H9 (cell line): ENCODE results near the gene FBXO47. TPM values are rescaled to one million over a fixed set of nuclear protein-coding genes. Genes with fewer than 3 reads are reported as not detected.

Experiments used
- DNase-seq: peaks from one replicate; pipeline ENCODE4 v3.0.0-alpha.2; 2017
- H2AFZ ChIP-seq: one replicate; pipeline ENCODE4 v1.6.1; 2013; ENCODE audit warnings: mild to moderate bottlenecking, low read length, control low read depth, moderate library complexity
- H2AK5ac ChIP-seq: 2 replicates; pipeline ENCODE4 v1.6.1; 2013; ENCODE audit warnings: low read length, control low read depth, mixed read lengths; ENCODE audit not compliant: insufficient read length
- H2BK120ac ChIP-seq: one replicate; pipeline ENCODE4 v1.6.1; 2013; ENCODE audit warnings: low read depth, mild to moderate bottlenecking, low read length, control low read depth, inconsistent platforms; ENCODE audit not compliant: poor library complexity, severe bottlenecking
- H2BK12ac ChIP-seq: 2 replicates; pipeline ENCODE4 v1.6.1; 2013; ENCODE audit warnings: low read length, control low read depth, mixed read lengths, low read depth; ENCODE audit not compliant: insufficient read length
- H2BK15ac ChIP-seq: 2 replicates; pipeline ENCODE4 v1.6.1; 2013; ENCODE audit warnings: low read depth, low read length, control low read depth
- H2BK20ac ChIP-seq: one replicate; pipeline ENCODE4 v1.6.1; 2013; ENCODE audit warnings: low read depth, mild to moderate bottlenecking, low read length, control low read depth, inconsistent platforms; ENCODE audit not compliant: poor library complexity, severe bottlenecking
- H2BK5ac ChIP-seq: 2 replicates; pipeline ENCODE4 v1.6.1; 2013; ENCODE audit warnings: low read length, control low read depth, mixed read lengths; ENCODE audit not compliant: insufficient read length
- H3K14ac ChIP-seq: 2 replicates; pipeline ENCODE4 v1.6.1; 2013; ENCODE audit warnings: low read length, control low read depth; ENCODE audit not compliant: insufficient read depth
- H3K18ac ChIP-seq: 2 replicates; pipeline ENCODE4 v1.6.1; 2013; ENCODE audit warnings: low read depth, mild to moderate bottlenecking, mixed read lengths, low read length, control low read depth; ENCODE audit not compliant: insufficient read length
- H3K23ac ChIP-seq: 2 replicates; pipeline ENCODE4 v1.6.1; 2013; ENCODE audit warnings: low read length, control low read depth, mixed read lengths, low read depth; ENCODE audit not compliant: insufficient read length
- H3K23me2 ChIP-seq: 2 replicates; pipeline ENCODE4 v1.6.1; 2013; ENCODE audit warnings: low read depth, mild to moderate bottlenecking, mixed read lengths, low read length, control low read depth; ENCODE audit not compliant: insufficient read length, poor library complexity, severe bottlenecking
- H3K27ac ChIP-seq: 2 replicates; pipeline ENCODE4 v1.5.1; 2013; ENCODE audit warnings: low read length, control low read depth, mixed read lengths, low read depth; ENCODE audit not compliant: insufficient read length
- H3K27me3 ChIP-seq: 2 replicates; pipeline ENCODE4 v1.6.1; 2013; ENCODE audit warnings: low read length, control low read depth, inconsistent platforms; ENCODE audit not compliant: insufficient read depth
- H3K4ac ChIP-seq: 2 replicates; pipeline ENCODE4 v1.6.1; 2013; ENCODE audit warnings: low read depth, mild to moderate bottlenecking, control low read depth, inconsistent platforms, low read length, moderate library complexity
- H3K4me1 ChIP-seq: 2 replicates; pipeline ENCODE4 v1.6.1; 2013; ENCODE audit warnings: low read length, control low read depth, inconsistent platforms; ENCODE audit not compliant: insufficient read depth
- H3K4me2 ChIP-seq: 2 replicates; pipeline ENCODE4 v1.6.1; 2013; ENCODE audit warnings: low read length, control low read depth, mixed read lengths; ENCODE audit not compliant: insufficient read length, insufficient read depth
- H3K56ac ChIP-seq: 2 replicates; pipeline ENCODE4 v1.6.1; 2013; ENCODE audit warnings: low read depth, mild to moderate bottlenecking, mixed read lengths, low read length, control low read depth; ENCODE audit not compliant: insufficient read length
- H3K79me1 ChIP-seq: 2 replicates; pipeline ENCODE4 v1.6.1; 2013; ENCODE audit warnings: low read depth, mild to moderate bottlenecking, moderate library complexity, low read length, control low read depth, inconsistent platforms; ENCODE audit not compliant: insufficient read depth, poor library complexity, severe bottlenecking
- H3K79me2 ChIP-seq: 2 replicates; pipeline ENCODE4 v1.6.1; 2013; ENCODE audit warnings: low read length, control low read depth, inconsistent platforms; ENCODE audit not compliant: insufficient read depth
- H3K9ac ChIP-seq: 2 replicates; pipeline ENCODE4 v1.6.1; 2013; ENCODE audit warnings: low read length, control low read depth, mixed read lengths; ENCODE audit not compliant: insufficient read length; ENCODE audit errors: extremely low read depth
- H3K9me3 ChIP-seq: one replicate; pipeline ENCODE4 v1.6.1; 2013; ENCODE audit warnings: low read depth, low read length, inconsistent platforms; ENCODE audit not compliant: control insufficient read depth
- H3T11ph ChIP-seq: one replicate; pipeline ENCODE4 v1.6.1; 2013; ENCODE audit warnings: mild to moderate bottlenecking, low read length, control low read depth, inconsistent platforms
- H4K20me1 ChIP-seq: one replicate; pipeline ENCODE4 v1.6.1; 2013; ENCODE audit not compliant: control insufficient read depth, insufficient read length, insufficient read depth
- H4K5ac ChIP-seq: 2 replicates; pipeline ENCODE4 v1.6.1; 2013; ENCODE audit warnings: low read depth, mild to moderate bottlenecking, mixed read lengths, low read length, control low read depth; ENCODE audit not compliant: insufficient read length
- H4K8ac ChIP-seq: replicated peaks from 2 replicates; pipeline ENCODE4 v1.6.1; 2013; ENCODE audit warnings: low read length, control low read depth, mixed read lengths, low read depth; ENCODE audit not compliant: insufficient read length
- H4K91ac ChIP-seq: 2 replicates; pipeline ENCODE4 v1.6.1; 2013; ENCODE audit warnings: low read depth, mild to moderate bottlenecking, moderate library complexity, mixed read lengths, low read length, control low read depth; ENCODE audit not compliant: insufficient read length
- H3K27ac Mint-ChIP-seq, 3 experiments: 2 replicates in 2 of 3; 3 replicates in 1 of 3; pipeline ENCODE4 v1.8.0; 2020 to 2021; ENCODE audit warnings: mixed read lengths in 3 of 3, mild to moderate bottlenecking in 1 of 3, moderate library complexity in 1 of 3
- H3K27me3 Mint-ChIP-seq: 2 replicates; pipeline ENCODE4 v1.8.0; 2021; ENCODE audit warnings: low read depth, mild to moderate bottlenecking, moderate library complexity, mixed read lengths
- H3K36me3 Mint-ChIP-seq, 3 experiments: 2 replicates in 2 of 3; 3 replicates in 1 of 3; pipeline ENCODE4 v1.8.0; 2020 to 2021; ENCODE audit warnings: low read depth in 3 of 3, mixed read lengths in 3 of 3; ENCODE audit not compliant: insufficient read depth in 1 of 3
- H3K4me1 Mint-ChIP-seq, 2 experiments: 2 replicates each; pipeline ENCODE4 v1.8.0; 2020; ENCODE audit warnings: mixed read lengths in 2 of 2
- H3K4me3 Mint-ChIP-seq, 2 experiments: 2 replicates in 1 of 2; 3 replicates in 1 of 2; pipeline ENCODE4 v1.8.0; 2020 to 2021; ENCODE audit warnings: mild to moderate bottlenecking in 2 of 2, mixed read lengths in 2 of 2, moderate library complexity in 1 of 2
- H3K9me3 Mint-ChIP-seq, 2 experiments: 2 replicates in 1 of 2; 3 replicates in 1 of 2; pipeline ENCODE4 v1.8.0; 2020; ENCODE audit warnings: mild to moderate bottlenecking in 2 of 2, mixed read lengths in 2 of 2, moderate library complexity in 1 of 2
- WGBS: extraction: QIAGEN DNeasy Blood & Tissue Kit; methylation state at CpG from one replicate; pipeline ENCODE4 v1.1.7; 2013; ENCODE audit warnings: missing lambda C conversion rate, low lambda C conversion rate, mixed read lengths; ENCODE audit not compliant: insufficient read length; ENCODE audit errors: extremely low coverage; 5-methylcytosine and 5-hydroxymethylcytosine counted together
- total RNA-seq: library from RNA; stranded (reverse); gene quantifications from 2 replicates; pipeline ENCODE4 v1.2.1, GENCODE V29; 2021
- TF ChIP-seq, protein P1 (sequence below): fragments of 200-600 bp; sonication (generic); conservative IDR thresholded peaks from 3 replicates; pipeline ENCODE4 v1.8.0; 2021; ENCODE audit warnings: antibody characterized with exemption, mild to moderate bottlenecking

The FBXO47 gene
- total RNA-seq, 1 experiment from 2014 or later: not detected

DNA sequence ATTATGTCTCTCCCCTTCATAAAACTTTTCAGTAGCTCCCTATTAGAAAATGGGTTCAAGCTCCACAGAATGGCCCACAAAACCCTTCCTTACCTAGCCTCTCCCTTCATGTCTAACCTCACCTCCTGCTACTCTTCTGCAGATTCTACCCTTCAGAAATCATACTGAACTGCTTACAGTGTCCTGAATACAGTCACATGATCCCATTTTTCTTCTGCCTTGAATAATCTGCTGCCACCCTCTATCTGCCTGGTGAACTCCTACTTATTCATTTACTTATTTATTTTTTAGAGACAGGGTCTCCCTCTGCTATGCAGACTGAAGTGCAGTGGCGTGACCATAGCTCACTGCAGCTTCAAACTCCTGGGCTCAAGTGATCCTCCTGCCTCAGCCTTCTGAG is 26.8 kb downstream of the FBXO47 start:
- no peaks in the 10 kb centered on the region for H3K79me1 ChIP-seq
- Mint-ChIP-seq H3K4me3 (no peak overlapping the region), H3K27ac (no peak overlapping the region), H3K36me3 (no peaks in the 10 kb centered on the region), H3K4me1 (peaks cover 5 to 6% of the 10 kb centered on the region in 2 experiments), H3K27me3 (peaks cover 3% of the 10 kb centered on the region; the same call in 1 of the 2 replicates), H3K9me3 (no peaks in the 10 kb centered on the region)
- H2BK5ac ChIP-seq: no peak overlapping the region
- no peak overlapping the region for H3K56ac ChIP-seq
- H3K9ac ChIP-seq: no peak overlapping the region
- no peaks in the 10 kb centered on the region for H3K27me3 ChIP-seq
- H4K20me1 ChIP-seq: no peaks in the 10 kb centered on the region
- TF ChIP-seq, protein P1, sequence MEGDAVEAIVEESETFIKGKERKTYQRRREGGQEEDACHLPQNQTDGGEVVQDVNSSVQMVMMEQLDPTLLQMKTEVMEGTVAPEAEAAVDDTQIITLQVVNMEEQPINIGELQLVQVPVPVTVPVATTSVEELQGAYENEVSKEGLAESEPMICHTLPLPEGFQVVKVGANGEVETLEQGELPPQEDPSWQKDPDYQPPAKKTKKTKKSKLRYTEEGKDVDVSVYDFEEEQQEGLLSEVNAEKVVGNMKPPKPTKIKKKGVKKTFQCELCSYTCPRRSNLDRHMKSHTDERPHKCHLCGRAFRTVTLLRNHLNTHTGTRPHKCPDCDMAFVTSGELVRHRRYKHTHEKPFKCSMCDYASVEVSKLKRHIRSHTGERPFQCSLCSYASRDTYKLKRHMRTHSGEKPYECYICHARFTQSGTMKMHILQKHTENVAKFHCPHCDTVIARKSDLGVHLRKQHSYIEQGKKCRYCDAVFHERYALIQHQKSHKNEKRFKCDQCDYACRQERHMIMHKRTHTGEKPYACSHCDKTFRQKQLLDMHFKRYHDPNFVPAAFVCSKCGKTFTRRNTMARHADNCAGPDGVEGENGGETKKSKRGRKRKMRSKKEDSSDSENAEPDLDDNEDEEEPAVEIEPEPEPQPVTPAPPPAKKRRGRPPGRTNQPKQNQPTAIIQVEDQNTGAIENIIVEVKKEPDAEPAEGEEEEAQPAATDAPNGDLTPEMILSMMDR: no peak
- H2AFZ ChIP-seq: no peak overlapping the region
- no peak overlapping the region for H3K27ac ChIP-seq
- H3T11ph ChIP-seq: no peak overlapping the region
- H2BK120ac ChIP-seq: no peak overlapping the region
- H2BK20ac ChIP-seq: no peak overlapping the region
- H3K23ac ChIP-seq: no peak overlapping the region
- no CpG with 5 or more reads among the region's 1 CpG for WGBS
- H3K23me2 ChIP-seq: no peaks in the 10 kb centered on the region
- H3K4me2 ChIP-seq: no peak overlapping the region
- H3K18ac ChIP-seq: no peak overlapping the region
- no peak overlapping the region for H2AK5ac ChIP-seq
- no peak overlapping the region for H3K4ac ChIP-seq
- no peak overlapping the region for H4K5ac ChIP-seq
- no peak overlapping the region for H4K91ac ChIP-seq
- no peak overlapping the region for H4K8ac ChIP-seq
- no peak for DNase-seq
- H3K14ac ChIP-seq: no peak overlapping the region
- 0 out of 2 replicates have a peak, but pooled peaks cover 2% of the 10 kb centered on the region for H3K4me1 ChIP-seq
- no peaks in the 10 kb centered on the region for H3K79me2 ChIP-seq
- H2BK12ac ChIP-seq: no peak overlapping the region
- no peak overlapping the region for H2BK15ac ChIP-seq
- H3K9me3 ChIP-seq: no peaks in the 10 kb centered on the region
